ENCODE measurements around the gene IFI44. TPM values are rescaled to one million over a fixed set of nuclear protein-coding genes. Genes with fewer than 3 reads are reported as not detected.

Gene IFI44
- polyA plus RNA-seq, 4 donors: 11.1 to 20.8 (median 18.4) TPM

GRCh38 chr1:78651241-78651640 lies 1.6 kb downstream of the IFI44 start:
- DNase-seq (ENCODE audit: low read depth in 4 of 4, low spot score in 2 of 4): no peak

- DNase-seq (ENCODE audit: low read depth in 4 of 4, low spot score in 2 of 4): no peak
Measured at GRCh38 chr1:78652019-78652560, 2.5 kb downstream of the IFI44 start.

- DNase-seq (ENCODE audit: low read depth in 4 of 4, low spot score in 2 of 4): no peak
Measured at GRCh38 chr1:78658901-78659300, 9.3 kb downstream of the IFI44 start.

GRCh38 chr1:78663923-78664322 lies 14.3 kb downstream of the IFI44 start:
- no peak for DNase-seq (ENCODE audit: low read depth in 4 of 4, low spot score in 2 of 4)

GRCh38 chr1:78664763-78665162 lies 15.1 kb downstream of the IFI44 start:
- no peak for DNase-seq (ENCODE audit: low read depth in 4 of 4, low spot score in 2 of 4)

- DNase-seq (ENCODE audit: low read depth in 4 of 4, low spot score in 2 of 4): no peak
Measured at GRCh38 chr1:78665809-78666208, 16.2 kb downstream of the IFI44 start.

- DNase-seq (ENCODE audit: low read depth in 4 of 4, low spot score in 2 of 4): no peak
Measured at GRCh38 chr1:78667939-78668338, 18.3 kb downstream of the IFI44 start.

- DNase-seq (ENCODE audit: low read depth in 4 of 4, low spot score in 2 of 4): no peak
Measured at GRCh38 chr1:78668427-78668826, 18.8 kb downstream of the IFI44 start.

GRCh38 chr1:78672428-78672827 lies 22.8 kb downstream of the IFI44 start:
- no peak for DNase-seq (ENCODE audit: low read depth in 4 of 4, low spot score in 2 of 4)

GRCh38 chr1:78673120-78673519 lies 23.5 kb downstream of the IFI44 start:
- no peak for DNase-seq (ENCODE audit: low read depth in 4 of 4, low spot score in 2 of 4)

- peak in 3 of 4 donors; percentile 23 to 53 (median 36) for DNase-seq (ENCODE audit: low read depth in 4 of 4, low spot score in 2 of 4)
Measured at GRCh38 chr1:78676347-78676982, 26.8 kb downstream of the IFI44 start.

- no peak for DNase-seq (ENCODE audit: low read depth in 4 of 4, low spot score in 2 of 4)
Measured at GRCh38 chr1:78676993-78677392, 27.4 kb downstream of the IFI44 start.

GRCh38 chr1:78677788-78678187 lies 28.2 kb downstream of the IFI44 start:
- DNase-seq (ENCODE audit: low read depth in 4 of 4, low spot score in 2 of 4): no peak

- no peak for DNase-seq (ENCODE audit: low read depth in 4 of 4, low spot score in 2 of 4)
Measured at GRCh38 chr1:78678324-78678723, 28.7 kb downstream of the IFI44 start.

GRCh38 chr1:78681265-78681664 lies 31.6 kb downstream of the IFI44 start:
- no peak for DNase-seq (ENCODE audit: low read depth in 4 of 4, low spot score in 2 of 4)

- no peak for DNase-seq (ENCODE audit: low read depth in 4 of 4, low spot score in 2 of 4)
Measured at GRCh38 chr1:78682496-78682895, 32.9 kb downstream of the IFI44 start.

GRCh38 chr1:78683079-78683478 lies 33.4 kb downstream of the IFI44 start:
- no peak for DNase-seq (ENCODE audit: low read depth in 4 of 4, low spot score in 2 of 4)

GRCh38 chr1:78687315-78687714 lies 37.7 kb downstream of the IFI44 start:
- DNase-seq (ENCODE audit: low read depth in 4 of 4, low spot score in 2 of 4): no peak

- DNase-seq (ENCODE audit: low read depth in 4 of 4, low spot score in 2 of 4): no peak
Measured at GRCh38 chr1:78687914-78688313, 38.3 kb downstream of the IFI44 start.

- DNase-seq (ENCODE audit: low read depth in 4 of 4, low spot score in 2 of 4): peak in 1 of 4 donors; percentile 13
Measured at GRCh38 chr1:78688697-78689096, 39.1 kb downstream of the IFI44 start.

GRCh38 chr1:78690516-78690915 lies 40.9 kb downstream of the IFI44 start:
- no peak for DNase-seq (ENCODE audit: low read depth in 4 of 4, low spot score in 2 of 4)

GRCh38 chr1:78691995-78692747 lies 42.5 kb downstream of the IFI44 start:
- no peak for DNase-seq (ENCODE audit: low read depth in 4 of 4, low spot score in 2 of 4)
